Epithelial cell of alveolus of lung (primary cell): Measurements from ENCODE around the gene HNF1A. TPM values are rescaled to one million over a fixed set of nuclear protein-coding genes. Genes with fewer than 3 reads are reported as not detected.

Experiments used
- total RNA-seq: library from RNA; depleted of rRNA; stranded (reverse); fragments of >200 nt; gene quantifications from 2 replicates; pipeline ENCODE4 v1.2.1, GENCODE V29; 2015

Gene HNF1A, protein sequence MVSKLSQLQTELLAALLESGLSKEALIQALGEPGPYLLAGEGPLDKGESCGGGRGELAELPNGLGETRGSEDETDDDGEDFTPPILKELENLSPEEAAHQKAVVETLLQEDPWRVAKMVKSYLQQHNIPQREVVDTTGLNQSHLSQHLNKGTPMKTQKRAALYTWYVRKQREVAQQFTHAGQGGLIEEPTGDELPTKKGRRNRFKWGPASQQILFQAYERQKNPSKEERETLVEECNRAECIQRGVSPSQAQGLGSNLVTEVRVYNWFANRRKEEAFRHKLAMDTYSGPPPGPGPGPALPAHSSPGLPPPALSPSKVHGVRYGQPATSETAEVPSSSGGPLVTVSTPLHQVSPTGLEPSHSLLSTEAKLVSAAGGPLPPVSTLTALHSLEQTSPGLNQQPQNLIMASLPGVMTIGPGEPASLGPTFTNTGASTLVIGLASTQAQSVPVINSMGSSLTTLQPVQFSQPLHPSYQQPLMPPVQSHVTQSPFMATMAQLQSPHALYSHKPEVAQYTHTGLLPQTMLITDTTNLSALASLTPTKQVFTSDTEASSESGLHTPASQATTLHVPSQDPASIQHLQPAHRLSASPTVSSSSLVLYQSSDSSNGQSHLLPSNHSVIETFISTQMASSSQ
- total RNA-seq, result not detected in 2 replicates

DNA sequence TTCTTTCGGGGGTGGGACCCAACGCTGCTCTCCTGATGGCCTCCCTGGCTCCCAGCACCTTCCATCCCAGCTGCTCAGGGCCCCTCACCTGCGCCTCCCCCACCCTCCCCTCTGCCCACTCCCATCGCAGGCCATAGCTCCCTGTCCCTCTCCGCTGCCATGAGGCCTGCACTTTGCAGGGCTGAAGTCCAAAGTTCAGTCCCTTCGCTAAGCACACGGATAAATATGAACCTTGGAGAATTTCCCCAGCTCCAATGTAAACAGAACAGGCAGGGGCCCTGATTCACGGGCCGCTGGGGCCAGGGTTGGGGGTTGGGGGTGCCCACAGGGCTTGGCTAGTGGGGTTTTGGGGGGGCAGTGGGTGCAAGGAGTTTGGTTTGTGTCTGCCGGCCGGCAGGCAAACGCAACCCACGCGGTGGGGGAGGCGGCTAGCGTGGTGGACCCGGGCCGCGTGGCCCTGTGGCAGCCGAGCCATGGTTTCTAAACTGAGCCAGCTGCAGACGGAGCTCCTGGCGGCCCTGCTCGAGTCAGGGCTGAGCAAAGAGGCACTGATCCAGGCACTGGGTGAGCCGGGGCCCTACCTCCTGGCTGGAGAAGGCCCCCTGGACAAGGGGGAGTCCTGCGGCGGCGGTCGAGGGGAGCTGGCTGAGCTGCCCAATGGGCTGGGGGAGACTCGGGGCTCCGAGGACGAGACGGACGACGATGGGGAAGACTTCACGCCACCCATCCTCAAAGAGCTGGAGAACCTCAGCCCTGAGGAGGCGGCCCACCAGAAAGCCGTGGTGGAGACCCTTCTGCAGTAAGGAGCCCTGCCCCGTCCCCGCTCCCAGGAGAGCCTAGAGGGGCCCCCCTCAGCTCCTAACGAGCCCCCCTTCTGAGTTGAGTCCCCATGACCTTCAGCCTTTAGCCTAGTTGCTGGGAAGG lies at the start of gene HNF1A:
HNF1A (plus strand) TSS at position 248 of the 924 bp plus-strand sequence; CDS start at position 474, 226 bp downstream.

DNA sequence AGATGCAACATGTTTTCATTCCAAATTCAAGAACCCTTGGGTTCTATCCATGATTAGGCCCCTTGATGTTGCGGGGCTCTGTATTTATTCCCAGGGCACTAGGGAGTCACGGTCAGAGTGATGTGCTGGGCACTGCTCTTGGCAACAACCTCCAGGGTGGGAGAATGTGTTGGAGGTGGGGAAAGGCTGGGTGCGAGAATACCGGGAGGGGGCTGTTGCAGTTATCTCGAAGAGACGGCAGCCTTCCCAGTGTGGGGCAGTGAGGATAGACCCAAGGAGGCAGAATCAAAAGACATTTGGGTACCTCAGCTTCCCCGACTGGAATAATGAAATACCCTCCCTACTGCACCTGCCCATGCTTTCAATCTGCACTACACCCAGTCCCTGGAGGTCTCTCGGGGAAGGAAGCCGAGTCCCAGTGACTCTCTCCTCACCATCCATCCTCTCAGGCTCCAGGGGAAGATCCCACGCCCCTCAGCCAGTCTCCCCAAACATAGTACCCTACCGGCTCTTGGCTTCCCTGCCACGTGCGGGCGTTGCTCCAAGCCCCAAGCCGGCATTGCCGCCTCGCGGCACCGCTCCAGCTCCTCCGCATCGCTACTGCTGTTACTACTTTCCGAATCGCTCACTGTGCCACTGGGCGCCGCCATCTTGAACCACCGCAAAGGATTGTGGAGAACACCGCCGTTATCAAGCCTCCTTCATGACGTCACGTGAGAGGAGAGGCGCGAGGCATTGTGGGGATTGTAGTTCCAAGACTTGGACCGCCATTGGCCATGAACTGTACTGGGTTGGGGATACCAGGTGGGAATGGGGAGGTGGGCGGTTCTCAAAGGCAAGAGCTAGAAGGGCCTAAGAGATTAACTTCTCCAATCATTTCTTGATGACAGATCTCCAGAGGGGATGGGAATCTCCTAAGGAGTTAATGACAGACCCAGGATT lies 37.8 kb downstream of the HNF1A start, which contains the start of gene C12orf43:
C12orf43 (minus strand) TSS at position 663 of the 942 bp plus-strand sequence; CDS start at position 650, 13 bp downstream.

DNA sequence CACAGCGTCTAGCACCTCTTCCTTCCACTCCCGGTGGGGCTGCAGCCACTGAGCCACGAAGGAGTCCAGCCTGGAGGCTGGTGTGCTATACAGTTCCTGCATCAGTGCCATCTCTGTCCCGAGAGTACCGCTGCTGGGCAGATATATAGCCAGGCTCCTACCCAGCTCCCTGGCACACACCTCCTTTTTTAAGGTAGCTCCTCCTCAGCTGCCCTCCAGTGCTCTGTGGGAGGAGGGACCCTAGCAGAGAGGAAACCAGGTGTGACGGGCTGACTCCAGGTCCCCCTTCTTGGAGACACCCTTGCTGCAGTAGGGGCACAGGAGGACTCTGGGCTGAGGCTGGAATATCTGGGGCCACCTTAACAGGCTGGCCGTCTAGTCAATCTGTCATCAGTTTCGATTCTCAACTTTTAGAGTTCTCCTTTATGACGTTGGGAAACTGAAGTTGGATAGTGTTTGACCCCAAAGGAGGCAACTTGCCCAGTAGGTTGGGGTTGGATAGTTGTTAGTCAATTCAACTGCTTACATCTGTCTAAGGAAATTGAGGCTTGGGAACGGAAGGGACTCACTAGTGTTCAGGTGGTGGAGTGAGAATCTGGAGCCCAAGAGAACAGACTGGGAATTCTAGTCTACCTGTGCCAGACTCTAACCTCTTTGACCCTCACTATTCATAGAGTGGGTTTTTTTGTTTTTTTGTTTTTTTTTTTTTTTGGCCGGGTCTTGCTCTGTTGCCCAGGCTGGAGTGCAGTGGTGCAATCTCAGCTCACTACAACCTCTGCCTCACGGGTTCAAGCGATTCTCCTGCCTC lies 60.7 kb downstream of the HNF1A start, which contains the start of gene OASL:
OASL (minus strand) TSS at position 386 of the 808 bp plus-strand sequence; CDS start at position 111, 275 bp downstream.

Other genes with a start within 250 kb of the HNF1A start
- gene SPPL3, start 74.2 kb upstream of the HNF1A start, total RNA-seq, result 8.3 and 15.3 TPM in 2 replicates
- gene C12orf43, start 37.9 kb downstream of the HNF1A start, total RNA-seq, result 11.8 and 14.1 TPM in 2 replicates
- gene OASL, start 60.7 kb downstream of the HNF1A start, total RNA-seq, result 0.08 and 1.6 TPM in 2 replicates
- gene P2RX7, start 154.3 kb downstream of the HNF1A start, total RNA-seq, result 0.26 TPM in 1 of 2 replicates, not detected in the other
- 14.4 and 39.0 TPM in 2 replicates for gene P2RX4, start 231.6 kb downstream of the HNF1A start, total RNA-seq